HepG2 (cell line): ENCODE data around the gene TRAIP. TPM values are rescaled to one million over a fixed set of nuclear protein-coding genes. Genes with fewer than 3 reads are reported as not detected.

Experiments used
- HDAC1 ChIP-seq: sonication (generic); formaldehyde crosslinking; IDR thresholded peaks from 2 replicates; pipeline ENCODE4 v1.5.1; 2020; ENCODE audit warnings: mild to moderate bottlenecking, missing genetic modification reagents
- IKZF1 ChIP-seq: fragments of 450-650 bp; IDR thresholded peaks from 2 replicates; pipeline ENCODE4 v1.7.1; 2016
- PHB2 ChIP-seq: fragments of 450-650 bp; IDR thresholded peaks from 2 replicates; pipeline ENCODE4 v1.6.1; 2018; ENCODE audit not compliant: partially characterized antibody
- SIX4 ChIP-seq: sonication (generic); formaldehyde crosslinking; IDR thresholded peaks from 2 replicates; pipeline ENCODE4 v1.4.0; 2020; ENCODE audit warnings: missing genetic modification reagents
- TFDP2 ChIP-seq: sonication (generic); formaldehyde crosslinking; IDR thresholded peaks from 2 replicates; pipeline ENCODE4 v1.4.0; 2020; ENCODE audit warnings: missing genetic modification reagents
- THAP11 ChIP-seq: IDR thresholded peaks from 2 replicates; pipeline ENCODE4 v1.6.1; 2016; ENCODE audit warnings: missing biosample characterization, missing genetic modification reagents
- TIGD3 ChIP-seq: sonication (generic); formaldehyde crosslinking; IDR thresholded peaks from 2 replicates; pipeline ENCODE4 v1.5.1; 2020; ENCODE audit warnings: mild to moderate bottlenecking, missing genetic modification reagents, borderline replicate concordance
- ZNF646 ChIP-seq: sonication (generic); formaldehyde crosslinking; IDR thresholded peaks from 2 replicates; pipeline ENCODE4 v1.9.0; 2021; ENCODE audit warnings: mild to moderate bottlenecking, missing genetic modification reagents
- polyA plus RNA-seq, 8 experiments: library from polyadenylated mRNA; depleted of rRNA in 3 of 8; stranded (reverse) in 7 of 8; unstranded in 1 of 8; fragments of >200 nt; fragmentation: Illumina TruSeq in 4 of 8; extraction: Trizol in 4 of 8; gene quantifications; 2 replicates each; pipeline versions ENCODE4 v1.2.1 to v1.2.3, GENCODE V29; 2011 to 2016; ENCODE audit warnings: low read depth in 4 of 8, missing spikeins in 1 of 8, mixed read lengths in 1 of 8; ENCODE audit not compliant: insufficient read depth in 1 of 8
- total RNA-seq, 5 experiments: library from RNA; depleted of rRNA; stranded (reverse); fragments of >200 nt; fragmentation: Illumina TruSeq; extraction: Trizol; gene quantifications; 2 replicates each; pipeline ENCODE4 v1.2.3, GENCODE V29; 2016; ENCODE audit warnings: low read depth in 1 of 5
- TF ChIP-seq, protein P1 (sequence below): sonication (generic); formaldehyde crosslinking; IDR thresholded peaks from 2 replicates; pipeline ENCODE4 v1.5.0; 2020; ENCODE audit warnings: missing genetic modification reagents, mild to moderate bottlenecking, borderline replicate concordance
- TF ChIP-seq, protein P2 (sequence below): sonication (generic); formaldehyde crosslinking; IDR thresholded peaks from 2 replicates; pipeline ENCODE4 v1.5.1; 2020; ENCODE audit warnings: mild to moderate bottlenecking, moderate library complexity, missing genetic modification reagents
- TF ChIP-seq, protein P3 (sequence below): sonication (generic); formaldehyde crosslinking; IDR thresholded peaks from 2 replicates; pipeline ENCODE4 v1.5.0; 2020; ENCODE audit warnings: mild to moderate bottlenecking, missing genetic modification reagents, borderline replicate concordance

Gene TRAIP
- total and polyA plus RNA-seq, 2 of the 13 experiments (the other 11 are each of a cell fraction or from before 2014, with no cell fraction given): 13.9 to 23.9 TPM

DNA sequence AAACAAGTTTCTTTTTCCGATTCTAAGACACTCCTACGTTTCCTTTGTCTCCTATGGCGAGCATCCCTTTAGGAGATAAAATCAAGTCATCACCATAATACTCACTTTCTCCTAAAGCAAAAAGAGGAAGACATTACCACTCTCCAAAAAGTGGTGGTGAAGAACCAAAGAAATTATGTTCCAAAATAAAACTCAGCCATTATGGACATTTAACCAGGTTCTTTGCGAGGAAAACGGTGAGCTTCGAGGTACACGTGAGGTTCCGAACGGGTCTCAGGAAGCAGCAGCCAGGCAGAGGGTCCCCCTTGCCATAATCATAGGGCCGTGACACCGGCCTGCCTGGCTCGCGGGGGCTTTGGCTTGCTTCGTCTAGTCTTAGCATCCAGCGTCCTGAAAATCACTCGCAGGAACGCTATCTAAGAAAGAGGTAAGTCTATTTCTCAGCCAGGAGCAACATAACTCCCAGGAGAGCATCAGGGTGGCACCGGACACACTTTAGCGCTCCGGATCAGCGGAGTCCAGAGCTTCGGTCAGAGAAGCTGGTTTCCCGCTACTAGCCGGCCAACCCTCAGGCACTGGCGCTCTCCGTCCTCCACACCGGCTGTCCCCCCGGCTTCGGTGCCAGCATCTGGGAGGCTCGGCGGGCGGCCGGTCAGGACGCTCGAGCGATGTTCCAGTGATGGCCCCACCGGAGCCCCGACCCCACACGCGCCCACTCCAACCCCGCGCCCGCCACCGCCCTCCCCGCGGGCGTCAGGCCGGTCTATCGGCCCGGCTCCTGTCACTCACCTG lies 70.6 kb downstream of the TRAIP start (continued):
- TF ChIP-seq ZNF646 (CRISPR knock-in tag) (no peak), TFDP2 (CRISPR knock-in tag) (no peak), TIGD3 (CRISPR knock-in tag) (no peak), HDAC1 (CRISPR knock-in tag) (0 out of 2 replicates have a peak, but pooled peaks have one; percentile 10), IKZF1 (no peak), SIX4 (CRISPR knock-in tag) (no peak), THAP11 (CRISPR knock-in tag) (no peak), PHB2 (no peak)
- TF ChIP-seq, protein P1, sequence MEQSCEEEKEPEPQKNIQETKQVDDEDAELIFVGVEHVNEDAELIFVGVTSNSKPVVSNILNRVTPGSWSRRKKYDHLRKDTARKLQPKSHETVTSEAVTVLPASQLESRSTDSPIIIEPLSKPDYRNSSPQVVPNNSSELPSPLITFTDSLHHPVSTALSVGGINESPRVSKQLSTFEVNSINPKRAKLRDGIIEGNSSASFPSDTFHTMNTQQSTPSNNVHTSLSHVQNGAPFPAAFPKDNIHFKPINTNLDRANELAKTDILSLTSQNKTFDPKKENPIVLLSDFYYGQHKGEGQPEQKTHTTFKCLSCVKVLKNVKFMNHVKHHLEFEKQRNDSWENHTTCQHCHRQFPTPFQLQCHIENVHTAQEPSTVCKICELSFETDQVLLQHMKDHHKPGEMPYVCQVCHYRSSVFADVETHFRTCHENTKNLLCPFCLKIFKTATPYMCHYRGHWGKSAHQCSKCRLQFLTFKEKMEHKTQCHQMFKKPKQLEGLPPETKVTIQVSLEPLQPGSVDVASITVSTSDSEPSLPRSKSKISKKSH: no peak
- TF ChIP-seq, protein P2, sequence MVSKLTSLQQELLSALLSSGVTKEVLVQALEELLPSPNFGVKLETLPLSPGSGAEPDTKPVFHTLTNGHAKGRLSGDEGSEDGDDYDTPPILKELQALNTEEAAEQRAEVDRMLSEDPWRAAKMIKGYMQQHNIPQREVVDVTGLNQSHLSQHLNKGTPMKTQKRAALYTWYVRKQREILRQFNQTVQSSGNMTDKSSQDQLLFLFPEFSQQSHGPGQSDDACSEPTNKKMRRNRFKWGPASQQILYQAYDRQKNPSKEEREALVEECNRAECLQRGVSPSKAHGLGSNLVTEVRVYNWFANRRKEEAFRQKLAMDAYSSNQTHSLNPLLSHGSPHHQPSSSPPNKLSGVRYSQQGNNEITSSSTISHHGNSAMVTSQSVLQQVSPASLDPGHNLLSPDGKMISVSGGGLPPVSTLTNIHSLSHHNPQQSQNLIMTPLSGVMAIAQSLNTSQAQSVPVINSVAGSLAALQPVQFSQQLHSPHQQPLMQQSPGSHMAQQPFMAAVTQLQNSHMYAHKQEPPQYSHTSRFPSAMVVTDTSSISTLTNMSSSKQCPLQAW: 0 out of 2 replicates have a peak, but pooled peaks have one; percentile 9
- TF ChIP-seq, protein P3, sequence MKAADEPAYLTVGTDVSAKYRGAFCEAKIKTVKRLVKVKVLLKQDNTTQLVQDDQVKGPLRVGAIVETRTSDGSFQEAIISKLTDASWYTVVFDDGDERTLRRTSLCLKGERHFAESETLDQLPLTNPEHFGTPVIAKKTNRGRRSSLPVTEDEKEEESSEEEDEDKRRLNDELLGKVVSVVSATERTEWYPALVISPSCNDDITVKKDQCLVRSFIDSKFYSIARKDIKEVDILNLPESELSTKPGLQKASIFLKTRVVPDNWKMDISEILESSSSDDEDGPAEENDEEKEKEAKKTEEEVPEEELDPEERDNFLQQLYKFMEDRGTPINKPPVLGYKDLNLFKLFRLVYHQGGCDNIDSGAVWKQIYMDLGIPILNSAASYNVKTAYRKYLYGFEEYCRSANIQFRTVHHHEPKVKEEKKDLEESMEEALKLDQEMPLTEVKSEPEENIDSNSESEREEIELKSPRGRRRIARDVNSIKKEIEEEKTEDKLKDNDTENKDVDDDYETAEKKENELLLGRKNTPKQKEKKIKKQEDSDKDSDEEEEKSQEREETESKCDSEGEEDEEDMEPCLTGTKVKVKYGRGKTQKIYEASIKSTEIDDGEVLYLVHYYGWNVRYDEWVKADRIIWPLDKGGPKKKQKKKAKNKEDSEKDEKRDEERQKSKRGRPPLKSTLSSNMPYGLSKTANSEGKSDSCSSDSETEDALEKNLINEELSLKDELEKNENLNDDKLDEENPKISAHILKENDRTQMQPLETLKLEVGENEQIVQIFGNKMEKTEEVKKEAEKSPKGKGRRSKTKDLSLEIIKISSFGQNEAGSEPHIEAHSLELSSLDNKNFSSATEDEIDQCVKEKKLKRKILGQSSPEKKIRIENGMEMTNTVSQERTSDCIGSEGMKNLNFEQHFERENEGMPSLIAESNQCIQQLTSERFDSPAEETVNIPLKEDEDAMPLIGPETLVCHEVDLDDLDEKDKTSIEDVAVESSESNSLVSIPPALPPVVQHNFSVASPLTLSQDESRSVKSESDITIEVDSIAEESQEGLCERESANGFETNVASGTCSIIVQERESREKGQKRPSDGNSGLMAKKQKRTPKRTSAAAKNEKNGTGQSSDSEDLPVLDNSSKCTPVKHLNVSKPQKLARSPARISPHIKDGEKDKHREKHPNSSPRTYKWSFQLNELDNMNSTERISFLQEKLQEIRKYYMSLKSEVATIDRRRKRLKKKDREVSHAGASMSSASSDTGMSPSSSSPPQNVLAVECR (CRISPR knock-in tag): peak; percentile 84; the same call in 1 of the 2 replicates
